ENCODE measurements around the gene STARD4. TPM values are rescaled to one million over a fixed set of nuclear protein-coding genes. Genes with fewer than 3 reads are reported as not detected.

STARD4 gene
- total RNA-seq, 1 experiment from 2014 or later = 41.8 TPM

DNA sequence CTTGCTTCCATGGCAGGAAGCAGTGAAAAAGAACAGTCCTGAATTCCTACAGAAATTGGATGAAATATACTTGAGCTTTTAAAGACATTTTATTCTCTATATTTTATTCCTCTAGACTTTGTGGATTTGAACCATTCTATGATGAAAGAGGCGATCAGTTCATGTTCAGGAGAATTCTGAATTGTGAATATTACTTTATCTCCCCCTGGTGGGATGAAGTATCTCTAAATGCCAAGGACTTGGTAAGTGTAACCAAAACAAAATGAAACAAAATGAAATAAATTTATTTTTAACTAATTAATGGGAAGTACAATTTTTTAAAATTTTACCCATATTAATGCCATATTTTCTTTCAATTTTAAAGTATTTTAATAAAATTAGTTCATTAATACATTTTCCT is 34.1 kb downstream of the STARD4 start:
- DNase-seq (ENCODE audit: low read depth) = no peak

- DNase-seq (ENCODE audit: low read depth) = no peak
Measured at GRCh38 chr5:111472579-111472978, 39.8 kb downstream of the STARD4 start.

- DNase-seq (ENCODE audit: low read depth) = no peak
Measured at GRCh38 chr5:111472096-111472495, 40.2 kb downstream of the STARD4 start.

DNA sequence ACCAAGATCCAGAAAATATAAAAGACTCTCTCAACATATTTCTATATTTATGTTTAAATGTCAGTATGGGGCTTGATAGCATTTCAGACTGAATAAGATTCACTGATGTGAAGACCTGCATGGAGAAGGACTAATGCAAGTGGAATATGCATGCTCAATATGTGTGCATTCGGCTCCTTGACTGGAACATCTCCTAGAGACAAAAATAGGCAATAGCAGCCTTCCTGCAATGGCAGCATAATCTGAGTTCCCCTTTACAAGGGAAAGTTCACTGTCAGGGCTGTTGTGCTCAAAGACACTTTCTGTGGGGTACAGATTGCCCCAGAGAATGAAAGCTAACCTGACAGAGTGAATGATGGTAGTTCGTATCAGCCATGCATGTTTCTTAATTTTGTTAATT is 42.4 kb downstream of the STARD4 start:
- no peak for DNase-seq (ENCODE audit: low read depth)

DNA sequence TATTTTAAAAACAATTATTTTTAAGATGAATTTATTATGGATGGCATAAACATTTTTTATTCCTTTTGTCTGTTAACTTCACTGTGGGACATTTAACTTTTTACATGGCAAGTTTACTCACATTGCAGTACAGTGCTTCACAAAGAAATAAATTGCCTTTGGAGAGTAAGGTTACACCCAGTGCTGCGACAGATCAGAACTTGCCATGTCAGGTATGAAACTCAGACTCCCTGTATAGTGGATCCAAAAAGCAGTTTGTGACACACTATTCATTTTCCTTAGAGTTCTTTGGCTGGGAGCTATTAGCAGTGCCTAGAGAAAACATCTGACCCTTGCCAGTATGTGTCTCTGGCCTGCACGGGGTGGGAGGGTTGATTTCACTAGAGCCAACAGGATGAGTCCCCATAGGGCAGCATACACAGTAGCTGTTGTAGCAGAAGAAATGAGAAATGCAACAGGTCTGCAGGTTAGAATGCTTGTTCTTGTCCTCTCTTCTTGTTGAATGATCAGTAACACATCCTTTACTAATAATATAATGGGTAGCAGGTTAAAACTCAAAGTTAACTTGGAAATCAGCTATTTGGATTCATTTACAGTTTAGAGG is 42.9 kb downstream of the STARD4 start:
- DNase-seq (ENCODE audit: low read depth) = no peak

- DNase-seq (ENCODE audit: low read depth) = no peak
Measured at GRCh38 chr5:111463311-111463710, 49.0 kb downstream of the STARD4 start.

- no peak for DNase-seq (ENCODE audit: low read depth)
Measured at GRCh38 chr5:111461934-111462333, 50.4 kb downstream of the STARD4 start.

- DNase-seq (ENCODE audit: low read depth) = peak; percentile 15
Measured at GRCh38 chr5:111461255-111461671, 51.1 kb downstream of the STARD4 start.

GRCh38 chr5:111454776-111455175 is 57.6 kb downstream of the STARD4 start:
- DNase-seq (ENCODE audit: low read depth) = no peak

- DNase-seq (ENCODE audit: low read depth) = no peak
Measured at GRCh38 chr5:111454198-111454622, 58.1 kb downstream of the STARD4 start.

GRCh38 chr5:111453747-111454146 is 58.6 kb downstream of the STARD4 start:
- peak; percentile 18 for DNase-seq (ENCODE audit: low read depth)

GRCh38 chr5:111453295-111453694 is 59.0 kb downstream of the STARD4 start:
- DNase-seq (ENCODE audit: low read depth) = no peak

DNA sequence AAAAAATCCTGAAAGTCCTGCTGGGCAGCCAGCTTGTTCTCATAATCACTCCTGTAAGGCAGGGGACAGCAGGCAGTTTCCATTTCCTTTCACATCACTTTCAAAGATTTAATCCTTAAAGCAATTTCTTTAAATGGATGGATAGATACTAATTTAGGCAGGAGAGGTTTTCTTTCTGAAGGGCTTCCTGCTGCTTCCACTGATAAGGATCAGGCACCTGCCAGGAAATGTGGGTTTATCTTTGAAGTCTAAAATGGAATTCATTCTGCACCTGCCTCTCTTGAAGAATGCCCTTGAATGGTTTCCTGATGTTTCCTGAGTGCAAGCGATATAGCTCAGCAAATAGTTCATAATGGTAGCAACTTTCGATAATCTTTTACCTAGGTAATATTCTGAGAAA is 64.5 kb downstream of the STARD4 start:
- DNase-seq (ENCODE audit: low read depth) = no peak

DNA sequence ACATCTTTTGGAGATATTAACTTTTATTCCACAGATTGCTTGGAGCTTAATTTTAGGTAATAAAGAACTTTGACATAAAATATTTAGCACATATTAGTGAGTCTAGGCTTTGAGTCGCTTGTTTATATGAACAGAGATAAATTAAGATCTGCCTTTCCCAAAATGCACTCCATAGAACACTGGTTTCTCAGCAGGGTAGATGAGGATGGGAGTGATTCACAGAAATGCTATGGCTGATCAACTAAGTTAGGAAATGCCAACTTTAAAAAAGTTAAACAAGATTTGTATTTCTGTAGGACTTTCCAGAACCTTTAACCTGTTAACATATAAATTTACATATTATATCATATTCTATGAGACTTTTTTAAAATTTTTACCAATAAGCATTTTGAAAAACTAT is 65.2 kb downstream of the STARD4 start:
- DNase-seq (ENCODE audit: low read depth) = no peak

Other genes starting within 250 kb of the STARD4 start
- 12.0 and 14.0 TPM in 2 replicates for gene NREP, start 244.7 kb upstream of the STARD4 start, total RNA-seq (2014; rRNA removed; shearing (Covaris generic))